Measurements from ENCODE around the gene RARRES2.
"Not testable (repeated sequence)": the region's sequence is repeated elsewhere in the genome, so short reads cannot be mapped to it uniquely, and the experiment has no call there.

Gene RARRES2

GRCh38 chr7:150314639-150315239, 26.7 kb downstream of the RARRES2 start:
- DNase-seq (ENCODE audit: low spot score): no peak

- no peak for DNase-seq (ENCODE audit: low spot score)
Observed at GRCh38 chr7:150313870-150314269, 27.6 kb downstream of the RARRES2 start.

DNA sequence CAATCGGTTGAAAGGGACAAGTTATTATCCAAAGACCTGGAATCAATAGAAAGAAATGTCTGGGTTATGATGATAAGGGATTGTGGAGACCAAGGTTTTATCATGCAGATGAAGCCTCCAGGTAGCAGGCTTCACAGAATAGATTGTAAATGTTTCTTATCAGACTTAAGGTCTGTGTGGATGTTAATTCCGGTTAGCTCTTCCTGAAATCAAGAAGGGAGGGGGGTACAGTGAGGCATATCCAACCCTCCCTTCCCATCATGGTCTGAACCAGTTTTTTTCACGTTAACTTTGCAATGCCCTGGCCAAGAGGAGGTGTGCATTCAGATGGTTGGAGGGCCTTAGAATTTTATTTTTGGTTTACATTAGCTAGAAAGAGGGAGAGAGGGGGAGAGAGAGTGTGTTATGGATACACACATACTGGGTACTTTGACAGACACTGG, 28.0 kb downstream of the RARRES2 start:
- DNase-seq (ENCODE audit: low spot score): no peak

DNA sequence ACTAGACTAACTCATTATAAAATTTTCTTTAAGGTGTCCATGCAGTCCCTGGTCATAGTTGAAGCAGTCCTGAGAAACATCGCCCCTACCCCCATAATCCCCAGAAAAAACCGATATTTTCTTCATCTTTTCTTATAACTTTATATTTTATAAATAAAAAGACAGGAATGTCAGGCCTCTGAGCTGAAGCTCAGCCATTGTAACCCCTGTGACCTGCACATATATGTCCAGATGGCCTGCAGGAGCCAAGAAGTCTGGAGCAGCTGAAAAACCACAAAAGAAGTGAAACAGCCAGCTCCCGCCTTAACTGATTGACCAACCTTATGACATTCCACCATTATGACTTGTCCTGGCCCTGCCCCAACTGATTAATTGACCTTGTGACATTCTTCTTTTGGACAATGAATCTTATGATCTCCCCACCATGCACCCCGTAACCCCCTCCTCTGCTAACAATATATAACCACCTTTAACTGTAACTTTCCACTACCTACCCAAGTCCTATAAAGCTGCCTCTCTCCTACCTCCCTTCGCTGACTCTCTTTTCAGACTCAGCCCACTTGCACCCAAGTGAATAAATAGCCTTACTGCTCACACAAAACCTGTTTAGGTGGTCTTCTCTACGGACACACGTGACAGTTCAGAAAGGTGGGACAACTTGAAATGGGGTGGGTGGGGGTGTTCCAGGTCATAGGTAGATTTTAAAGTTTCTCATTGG, 28.6 kb downstream of the RARRES2 start:
- not testable (repeated sequence) for DNase-seq (ENCODE audit: low spot score)

GRCh38 chr7:150311711-150312110, 29.7 kb downstream of the RARRES2 start:
- DNase-seq (ENCODE audit: low spot score): no peak

DNA sequence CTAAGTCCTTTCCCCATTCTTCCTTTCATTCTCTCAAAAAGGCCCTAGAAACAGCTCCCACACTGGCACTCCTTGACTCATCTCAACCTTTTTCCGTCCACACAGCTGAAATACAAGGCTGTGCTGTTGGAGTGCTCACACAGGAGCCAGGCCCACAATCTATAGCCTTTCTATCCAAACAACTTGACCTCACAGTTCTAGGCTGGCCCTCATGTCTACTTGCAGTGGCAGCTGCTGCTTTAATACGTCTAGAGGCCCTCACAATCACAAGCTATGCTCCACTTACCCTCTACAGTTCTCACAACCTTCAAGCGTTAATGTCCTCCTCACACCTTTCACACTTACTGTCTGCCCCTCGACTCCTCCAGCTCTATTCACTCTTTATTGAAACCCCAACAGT, 30.3 kb downstream of the RARRES2 start:
- no peak for DNase-seq (ENCODE audit: low spot score)

DNA sequence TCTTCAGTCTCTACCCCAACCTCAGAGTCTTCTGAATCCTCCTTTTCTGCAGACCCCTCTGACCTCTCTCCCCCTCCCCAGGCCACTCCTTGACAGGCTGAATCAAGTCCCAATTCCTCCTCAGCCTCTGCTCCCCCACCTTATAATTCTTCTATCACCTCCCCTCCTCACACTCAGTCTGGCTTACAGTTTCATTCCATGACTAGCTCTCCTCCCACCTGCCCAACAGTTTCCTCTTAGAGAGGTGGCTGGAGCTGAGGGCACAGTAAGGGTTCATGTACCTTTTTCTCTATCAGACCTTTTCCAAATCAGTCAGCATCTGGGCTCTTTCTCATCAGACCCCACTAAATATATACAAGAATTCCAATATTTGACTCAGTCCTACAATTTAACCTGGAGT, 32.9 kb downstream of the RARRES2 start:
- no peak for DNase-seq (ENCODE audit: low spot score)

GRCh38 chr7:150307904-150308303, 33.5 kb downstream of the RARRES2 start:
- no peak for DNase-seq (ENCODE audit: low spot score)

DNA sequence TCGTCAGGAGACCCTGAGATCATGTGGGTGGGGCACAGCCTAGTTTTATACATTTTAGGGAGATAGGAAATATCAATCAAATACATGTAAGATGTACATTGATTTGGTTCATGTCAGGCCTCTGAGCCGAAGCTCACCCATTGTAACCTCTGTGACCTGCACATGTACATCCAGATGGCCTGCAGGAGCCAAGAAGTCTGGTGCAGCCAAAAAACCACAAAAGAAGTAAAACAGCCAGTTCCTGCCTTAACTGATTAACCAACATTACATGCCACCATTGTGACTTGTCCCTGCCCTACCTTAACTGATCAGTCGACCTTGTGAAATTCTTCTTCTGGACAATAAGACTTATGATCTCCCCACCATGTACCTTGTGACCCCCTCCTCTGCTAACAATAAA, 34.3 kb downstream of the RARRES2 start:
- DNase-seq (ENCODE audit: low spot score): no peak

DNA sequence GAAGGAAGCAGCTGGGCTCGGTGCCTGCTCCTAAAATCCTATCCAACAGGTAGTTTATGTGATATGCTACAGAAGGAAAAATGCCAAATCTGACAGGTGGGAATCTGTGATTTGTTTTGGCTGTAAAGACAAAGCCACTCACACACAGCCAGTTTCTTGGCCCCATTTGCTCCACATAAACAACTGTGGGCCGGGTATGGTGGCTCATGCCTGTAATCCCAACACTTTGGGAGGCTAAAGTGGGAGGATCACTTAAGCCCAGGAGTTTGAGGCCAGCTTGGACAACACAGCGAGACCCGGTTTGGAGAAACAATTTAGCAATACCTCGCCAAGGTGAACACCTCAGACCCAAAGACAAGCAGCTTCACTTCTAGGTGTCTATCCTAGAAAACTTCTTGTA, 35.1 kb downstream of the RARRES2 start:
- not testable (repeated sequence) for DNase-seq (ENCODE audit: low spot score)

DNA sequence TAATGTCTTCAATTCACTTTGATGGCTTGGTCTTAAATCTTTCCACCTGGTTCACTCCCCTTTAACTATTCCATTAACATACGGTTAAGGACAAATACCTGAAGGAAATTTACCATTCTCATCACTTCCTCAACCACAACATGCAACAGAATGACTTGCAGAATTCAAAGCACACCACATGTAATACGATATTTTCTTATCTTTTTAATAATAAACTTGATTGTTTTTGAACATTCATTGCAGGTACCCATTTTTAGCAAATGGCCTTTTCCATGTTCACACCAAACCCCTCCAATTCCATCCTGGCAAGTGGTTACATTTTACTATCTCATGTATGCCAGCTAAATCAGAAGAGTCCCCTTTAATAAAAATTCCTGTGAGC, 35.5 kb downstream of the RARRES2 start:
- DNase-seq (ENCODE audit: low spot score): not testable (repeated sequence)

DNA sequence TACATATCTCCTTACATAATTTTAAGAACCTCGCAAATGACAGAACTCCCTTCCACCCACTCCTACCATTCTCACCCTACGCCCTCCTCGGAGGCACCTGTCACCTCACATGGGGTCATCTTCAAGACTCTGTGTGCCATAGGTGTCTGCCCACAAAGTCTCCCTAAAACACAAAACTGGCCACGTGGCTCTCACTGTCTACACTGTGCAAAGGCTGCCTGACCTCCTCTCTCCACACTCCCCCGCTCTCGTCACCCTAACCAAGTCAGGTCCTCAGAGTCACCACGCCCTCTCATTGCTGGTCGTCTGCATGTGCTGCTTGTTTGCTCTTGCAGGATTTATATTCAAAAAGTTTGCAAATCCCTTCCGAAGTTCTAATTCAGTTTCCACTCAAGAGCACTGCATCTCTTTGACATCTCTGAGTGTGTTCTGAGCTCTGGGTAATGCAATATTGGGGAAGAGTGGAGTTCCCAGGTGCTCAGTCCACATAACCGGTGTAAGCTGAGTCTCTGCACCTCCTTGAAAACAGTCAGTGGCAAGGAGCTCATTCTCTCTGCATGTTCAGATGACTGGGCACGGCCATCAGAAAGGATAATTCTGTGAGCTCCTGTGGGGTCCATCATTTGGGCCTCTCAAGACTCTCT, 36.0 kb downstream of the RARRES2 start:
- DNase-seq (ENCODE audit: low spot score): not testable (repeated sequence)

- DNase-seq (ENCODE audit: low spot score): not testable (repeated sequence)
Observed at GRCh38 chr7:150304499-150305258, 36.8 kb downstream of the RARRES2 start.

GRCh38 chr7:150302908-150303310, 38.5 kb downstream of the RARRES2 start:
- DNase-seq (ENCODE audit: low spot score): not testable (repeated sequence)

GRCh38 chr7:150297978-150298377, 43.5 kb downstream of the RARRES2 start:
- not testable (repeated sequence) for DNase-seq (ENCODE audit: low spot score)

DNA sequence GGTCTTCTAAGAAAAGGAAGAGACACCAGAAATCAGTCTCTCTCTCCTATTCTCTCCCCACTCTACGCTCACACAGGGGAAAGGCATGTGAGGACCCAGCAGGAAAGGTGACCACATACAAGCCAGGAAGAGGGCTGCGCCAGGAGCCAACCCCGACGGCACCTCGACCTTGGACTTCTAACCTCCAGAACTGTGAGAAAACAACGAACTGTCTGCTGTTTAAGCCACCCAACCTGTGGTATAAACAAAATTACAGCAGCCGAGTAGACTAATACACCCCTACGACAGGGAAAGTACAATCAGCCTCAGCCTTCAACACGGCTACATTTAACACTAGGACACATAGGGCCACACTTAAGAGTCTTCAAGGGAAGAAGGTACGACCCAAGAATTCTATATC, 44.6 kb downstream of the RARRES2 start:
- not testable (repeated sequence) for DNase-seq (ENCODE audit: low spot score)

- not testable (repeated sequence) for DNase-seq (ENCODE audit: low spot score)
Observed at GRCh38 chr7:150295614-150296013, 45.8 kb downstream of the RARRES2 start.

DNA sequence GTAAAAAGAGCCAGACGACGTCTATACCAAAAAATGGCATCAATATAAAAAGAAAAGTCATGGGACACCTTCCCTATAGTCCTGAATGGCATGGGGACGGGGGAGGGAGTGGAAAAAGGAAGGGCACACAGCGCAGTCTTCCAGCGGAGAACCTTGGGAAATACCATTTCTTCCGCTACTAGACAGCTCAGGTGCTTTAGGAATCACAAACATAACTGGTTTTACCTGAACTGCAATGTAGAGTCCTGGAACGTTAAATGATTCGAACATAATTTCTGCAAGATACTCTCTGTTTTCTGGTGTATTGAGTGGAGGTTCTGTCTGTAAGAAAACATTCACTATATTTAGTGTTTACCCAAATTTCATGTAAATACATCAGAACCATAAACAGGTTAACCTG, 46.4 kb downstream of the RARRES2 start:
- DNase-seq (ENCODE audit: low spot score): not testable (repeated sequence)

- DNase-seq (ENCODE audit: low spot score): not testable (repeated sequence)
Observed at GRCh38 chr7:150290317-150290716, 51.1 kb downstream of the RARRES2 start.

- not testable (repeated sequence) for DNase-seq (ENCODE audit: low spot score)
Observed at GRCh38 chr7:150288816-150289215, 52.6 kb downstream of the RARRES2 start.

All from HuH-7 (cell line).